ENCODE results near the gene LTB4R2.

DNA sequence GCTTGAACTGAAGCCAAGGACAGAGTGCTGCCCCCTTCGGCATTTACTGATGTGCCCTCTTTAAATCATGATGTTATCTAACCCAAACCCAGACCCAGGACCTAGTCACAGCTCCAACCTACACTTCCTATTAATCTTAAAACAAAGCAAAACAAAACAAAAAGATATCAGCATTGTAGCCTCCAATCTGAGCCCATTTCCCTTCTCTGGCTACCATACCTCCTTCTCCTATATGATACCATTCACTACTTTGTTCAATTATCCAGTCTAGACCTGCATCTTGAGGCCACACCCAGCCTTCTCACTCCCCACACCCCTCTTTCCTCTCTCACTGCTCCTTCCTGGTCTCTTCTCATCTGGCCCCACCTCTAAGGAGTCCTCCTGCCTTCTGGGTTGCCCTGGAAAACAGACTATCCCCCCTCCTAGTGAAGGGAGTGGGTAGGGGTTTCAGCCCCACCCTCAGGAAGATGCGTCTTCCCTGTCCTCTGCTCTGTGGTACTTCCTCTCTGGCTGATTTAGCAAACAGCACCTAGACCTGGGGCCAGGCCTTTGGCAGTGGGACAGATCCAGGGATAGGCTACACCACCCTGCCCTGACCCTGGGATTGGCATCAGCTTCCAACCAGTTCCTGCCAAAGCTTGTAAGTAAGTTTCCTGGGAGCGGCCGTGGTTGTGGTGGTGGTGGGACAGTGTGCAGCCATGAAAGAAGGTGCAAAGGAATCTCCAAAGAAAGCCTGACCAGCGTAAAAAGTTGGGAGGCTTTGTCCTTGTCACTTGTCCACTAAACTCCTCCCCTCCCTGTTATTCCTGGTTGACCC, 4.6 kb downstream of the LTB4R2 start:
- TF ChIP-seq SMAD3 (CRISPR knock-in tag; IDR thresholded peaks at IDR 0.05; ENCODE audit: borderline replicate concordance) (no peak), MXD4 (CRISPR knock-in tag; IDR thresholded peaks at IDR 0.05; ENCODE audit: borderline replicate concordance) (no peak), ZBTB21 (CRISPR knock-in tag; IDR thresholded peaks at IDR 0.05; ENCODE audit: borderline replicate concordance) (no peak), TCF7 (CRISPR knock-in tag; IDR thresholded peaks at IDR 0.05; ENCODE audit: low read depth) (no peak)
- TF ChIP-seq, protein P1, sequence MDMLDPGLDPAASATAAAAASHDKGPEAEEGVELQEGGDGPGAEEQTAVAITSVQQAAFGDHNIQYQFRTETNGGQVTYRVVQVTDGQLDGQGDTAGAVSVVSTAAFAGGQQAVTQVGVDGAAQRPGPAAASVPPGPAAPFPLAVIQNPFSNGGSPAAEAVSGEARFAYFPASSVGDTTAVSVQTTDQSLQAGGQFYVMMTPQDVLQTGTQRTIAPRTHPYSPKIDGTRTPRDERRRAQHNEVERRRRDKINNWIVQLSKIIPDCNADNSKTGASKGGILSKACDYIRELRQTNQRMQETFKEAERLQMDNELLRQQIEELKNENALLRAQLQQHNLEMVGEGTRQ (CRISPR knock-in tag; IDR thresholded peaks at IDR 0.05) = no peak
- TF ChIP-seq, protein P2, sequence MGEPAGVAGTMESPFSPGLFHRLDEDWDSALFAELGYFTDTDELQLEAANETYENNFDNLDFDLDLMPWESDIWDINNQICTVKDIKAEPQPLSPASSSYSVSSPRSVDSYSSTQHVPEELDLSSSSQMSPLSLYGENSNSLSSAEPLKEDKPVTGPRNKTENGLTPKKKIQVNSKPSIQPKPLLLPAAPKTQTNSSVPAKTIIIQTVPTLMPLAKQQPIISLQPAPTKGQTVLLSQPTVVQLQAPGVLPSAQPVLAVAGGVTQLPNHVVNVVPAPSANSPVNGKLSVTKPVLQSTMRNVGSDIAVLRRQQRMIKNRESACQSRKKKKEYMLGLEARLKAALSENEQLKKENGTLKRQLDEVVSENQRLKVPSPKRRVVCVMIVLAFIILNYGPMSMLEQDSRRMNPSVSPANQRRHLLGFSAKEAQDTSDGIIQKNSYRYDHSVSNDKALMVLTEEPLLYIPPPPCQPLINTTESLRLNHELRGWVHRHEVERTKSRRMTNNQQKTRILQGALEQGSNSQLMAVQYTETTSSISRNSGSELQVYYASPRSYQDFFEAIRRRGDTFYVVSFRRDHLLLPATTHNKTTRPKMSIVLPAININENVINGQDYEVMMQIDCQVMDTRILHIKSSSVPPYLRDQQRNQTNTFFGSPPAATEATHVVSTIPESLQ (CRISPR knock-in tag; IDR thresholded peaks at IDR 0.05) = no peak
- TF ChIP-seq, protein P3, sequence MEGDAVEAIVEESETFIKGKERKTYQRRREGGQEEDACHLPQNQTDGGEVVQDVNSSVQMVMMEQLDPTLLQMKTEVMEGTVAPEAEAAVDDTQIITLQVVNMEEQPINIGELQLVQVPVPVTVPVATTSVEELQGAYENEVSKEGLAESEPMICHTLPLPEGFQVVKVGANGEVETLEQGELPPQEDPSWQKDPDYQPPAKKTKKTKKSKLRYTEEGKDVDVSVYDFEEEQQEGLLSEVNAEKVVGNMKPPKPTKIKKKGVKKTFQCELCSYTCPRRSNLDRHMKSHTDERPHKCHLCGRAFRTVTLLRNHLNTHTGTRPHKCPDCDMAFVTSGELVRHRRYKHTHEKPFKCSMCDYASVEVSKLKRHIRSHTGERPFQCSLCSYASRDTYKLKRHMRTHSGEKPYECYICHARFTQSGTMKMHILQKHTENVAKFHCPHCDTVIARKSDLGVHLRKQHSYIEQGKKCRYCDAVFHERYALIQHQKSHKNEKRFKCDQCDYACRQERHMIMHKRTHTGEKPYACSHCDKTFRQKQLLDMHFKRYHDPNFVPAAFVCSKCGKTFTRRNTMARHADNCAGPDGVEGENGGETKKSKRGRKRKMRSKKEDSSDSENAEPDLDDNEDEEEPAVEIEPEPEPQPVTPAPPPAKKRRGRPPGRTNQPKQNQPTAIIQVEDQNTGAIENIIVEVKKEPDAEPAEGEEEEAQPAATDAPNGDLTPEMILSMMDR (IDR thresholded peaks at IDR 0.05) = no peak

All from WTC11 (cell line).